ENCODE measurements around the gene ITK. TPM values are rescaled to one million over a fixed set of nuclear protein-coding genes. Genes with fewer than 3 reads are reported as not detected.

Gene ITK
- total RNA-seq, 1 donor: not detected

DNA sequence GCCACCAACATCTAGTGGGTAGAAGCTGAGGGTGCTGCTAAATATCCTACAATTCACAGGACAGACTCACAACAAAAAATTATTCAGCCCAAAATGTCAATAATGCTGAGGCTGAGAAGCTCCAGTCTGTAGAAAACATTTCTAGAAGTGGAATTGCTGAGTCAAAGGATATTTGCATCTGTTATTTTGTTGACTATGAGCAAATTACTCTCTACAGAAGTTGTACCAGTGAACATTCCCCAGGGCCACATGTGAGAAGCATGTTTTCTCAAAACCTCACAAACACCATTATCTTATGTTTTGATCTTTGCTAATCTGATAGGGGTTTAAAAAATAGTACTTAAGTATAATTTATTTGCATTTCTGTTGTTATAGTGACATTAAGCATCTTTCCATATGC, 15.4 kb downstream of the ITK start:
- no peak overlapping the region for H3K4me3 ChIP-seq (ENCODE audit: low read depth, low read length)
- DNase-seq (ENCODE audit: low read depth): no peak
- TF ChIP-seq CTCF (IDR thresholded peaks at IDR 0.05; ENCODE audit: insufficient read depth, low read length): no peak

DNA sequence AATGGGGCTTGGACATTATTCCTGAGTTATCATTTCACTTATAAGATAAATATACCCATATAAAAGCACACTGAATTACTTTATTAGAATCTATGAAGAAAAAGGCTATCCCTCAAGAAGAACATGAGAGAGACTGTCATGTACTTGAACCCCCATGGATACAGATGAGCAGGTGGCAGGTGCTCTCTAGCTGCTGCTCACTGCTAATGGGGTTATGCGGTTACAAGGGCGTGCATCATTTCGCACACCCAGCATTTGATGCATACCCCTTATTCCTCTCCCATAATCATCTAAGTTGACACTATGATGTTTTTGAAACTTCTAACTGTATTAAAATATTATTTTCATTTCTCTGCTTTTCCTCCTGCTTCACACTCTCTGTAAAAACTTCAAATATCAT, 16.4 kb downstream of the ITK start:
- DNase-seq (ENCODE audit: low read depth): no peak
- H3K4me3 ChIP-seq (ENCODE audit: low read depth, low read length): no peak overlapping the region
- TF ChIP-seq CTCF (IDR thresholded peaks at IDR 0.05; ENCODE audit: insufficient read depth, low read length): no peak

- DNase-seq (ENCODE audit: low read depth): no peak
- TF ChIP-seq CTCF (IDR thresholded peaks at IDR 0.05; ENCODE audit: insufficient read depth, low read length): no peak
Observed at GRCh38 chr5:157198277-157198986, 17.8 kb downstream of the ITK start.

DNA sequence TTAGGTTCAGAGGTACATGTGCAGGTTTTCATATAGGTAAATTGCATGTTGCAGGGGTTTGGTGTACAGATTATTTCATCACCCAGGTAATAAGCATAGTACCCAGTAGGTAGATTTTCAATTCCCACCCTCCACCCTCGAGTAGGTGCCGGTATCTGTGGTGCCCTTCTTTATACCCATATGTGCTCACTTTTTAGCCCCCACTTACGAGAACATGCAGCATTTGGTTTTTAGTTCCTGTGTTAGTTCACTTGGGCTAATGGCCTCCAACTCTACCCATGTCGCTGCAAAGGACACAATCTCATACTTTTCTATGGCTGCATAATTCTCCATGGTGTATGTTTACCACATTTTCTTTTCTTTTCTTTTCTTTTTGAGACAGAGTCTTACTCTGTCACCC, 21.2 kb downstream of the ITK start:
- H3K4me3 ChIP-seq (ENCODE audit: low read depth, low read length): no peak overlapping the region
- DNase-seq (ENCODE audit: low read depth): no peak
- TF ChIP-seq CTCF (IDR thresholded peaks at IDR 0.05; ENCODE audit: insufficient read depth, low read length): no peak

More at GRCh38 chr5:157198277-157198986, 17.8 kb downstream of the ITK start:
- no peak overlapping the region for H3K4me3 ChIP-seq (ENCODE audit: low read depth, low read length)

GRCh38 chr5:157203417-157203816, 22.8 kb downstream of the ITK start:
- no peak for TF ChIP-seq CTCF (IDR thresholded peaks at IDR 0.05; ENCODE audit: insufficient read depth, low read length)
- DNase-seq (ENCODE audit: low read depth): no peak
- no peak overlapping the region for H3K4me3 ChIP-seq (ENCODE audit: low read depth, low read length)

- H3K4me3 ChIP-seq (ENCODE audit: low read depth, low read length): no peak overlapping the region
- no peak for DNase-seq (ENCODE audit: low read depth)
Observed at GRCh38 chr5:157204765-157205164, 24.1 kb downstream of the ITK start.

More at GRCh38 chr5:157204765-157205164, 24.1 kb downstream of the ITK start:
- TF ChIP-seq CTCF (IDR thresholded peaks at IDR 0.05; ENCODE audit: insufficient read depth, low read length): no peak
